Esophagus muscularis mucosa (tissue), 4 donors: ENCODE data around the gene CROCC2. TPM values are rescaled to one million over a fixed set of nuclear protein-coding genes. Genes with fewer than 3 reads are reported as not detected.
A peak's percentile ranks its signal among the peaks of the same experiment; 100 is the strongest.

Experiments
- DNase-seq: peaks from one replicate; pipeline ENCODE4 v3.0.0-alpha.2; 2017; ENCODE audit errors: extremely low spot score
- H3K27ac ChIP-seq, 4 donors: fragments of 200-600 bp; sonication (generic); replicated peaks in 1 of 4; 1 replicate in 3 of 4; 2 replicates in 1 of 4; pipeline ENCODE4 v1.5.1; 2016 to 2019; ENCODE audit warnings: mild to moderate bottlenecking in 1 of 4
- H3K27me3 ChIP-seq, 4 donors: fragments of 200-600 bp; sonication (generic); one replicate each; pipeline versions ENCODE4 v1.5.1 to v1.6.0; 2016 to 2019
- H3K36me3 ChIP-seq, 4 donors: fragments of 200-600 bp; sonication (generic); one replicate each; pipeline ENCODE4 v1.5.1; 2016 to 2019
- H3K4me1 ChIP-seq, 4 donors: fragments of 200-600 bp; sonication (generic); one replicate each; pipeline ENCODE4 v1.5.1; 2016 to 2019
- H3K4me3 ChIP-seq, 4 donors: fragments of 200-600 bp; sonication (generic); 1 replicate in 2 of 4; 2 replicates in 2 of 4; pipeline ENCODE4 v1.5.1; 2016 to 2019; ENCODE audit warnings: mild to moderate bottlenecking in 4 of 4, moderate library complexity in 1 of 4
- H3K9me3 ChIP-seq, 4 donors: fragments of 200-600 bp; sonication (generic); 1 replicate in 3 of 4; 2 replicates in 1 of 4; pipeline ENCODE4 v1.5.1; 2016 to 2019
- EP300 ChIP-seq: sonication (generic); formaldehyde crosslinking; IDR thresholded peaks from one replicate; pipeline ENCODE4 v1.6.1; 2017; ENCODE audit warnings: antibody characterized with exemption
- POLR2A ChIP-seq: fragments of 450-650 bp; IDR thresholded peaks from one replicate; pipeline ENCODE4 v1.6.1; 2017; ENCODE audit warnings: antibody characterized with exemption, moderate library complexity, mild to moderate bottlenecking, low read depth
- POLR2AphosphoS5 ChIP-seq, 2 donors: sonication (generic); formaldehyde crosslinking; IDR thresholded peaks; one replicate each; pipeline ENCODE4 v1.6.1; 2017; ENCODE audit warnings: antibody characterized with exemption in 2 of 2
- WGBS: methylation state at CpG from one replicate; pipeline ENCODE4 v1.1.5; 2018; 5-methylcytosine and 5-hydroxymethylcytosine counted together
- intact Hi-C: fragments of 100-400 bp; cut with DNase I; formaldehyde crosslinking; loops from one replicate; pipeline ENCODE4 v1.15.1; 2023
- total RNA-seq, 4 donors: library from RNA; depleted of rRNA; stranded (reverse); fragments of >200 nt; gene quantifications; one replicate each; pipeline versions ENCODE4 v1.1.0 to v1.2.1, GENCODE V29; 2016
- TF ChIP-seq, protein P1 (sequence below), 3 experiments: fragments of 200-600 bp in 2 of 3; fragments of 450-650 bp in 1 of 3; sonication (generic) in 2 of 3; IDR thresholded peaks; one replicate each; pipeline ENCODE4 v1.5.1; 2017 to 2019; ENCODE audit warnings: antibody characterized with exemption in 3 of 3, mild to moderate bottlenecking in 2 of 3, moderate library complexity in 1 of 3

Gene CROCC2
- total RNA-seq, 4 donors from 2014 or later = not detected

DNA sequence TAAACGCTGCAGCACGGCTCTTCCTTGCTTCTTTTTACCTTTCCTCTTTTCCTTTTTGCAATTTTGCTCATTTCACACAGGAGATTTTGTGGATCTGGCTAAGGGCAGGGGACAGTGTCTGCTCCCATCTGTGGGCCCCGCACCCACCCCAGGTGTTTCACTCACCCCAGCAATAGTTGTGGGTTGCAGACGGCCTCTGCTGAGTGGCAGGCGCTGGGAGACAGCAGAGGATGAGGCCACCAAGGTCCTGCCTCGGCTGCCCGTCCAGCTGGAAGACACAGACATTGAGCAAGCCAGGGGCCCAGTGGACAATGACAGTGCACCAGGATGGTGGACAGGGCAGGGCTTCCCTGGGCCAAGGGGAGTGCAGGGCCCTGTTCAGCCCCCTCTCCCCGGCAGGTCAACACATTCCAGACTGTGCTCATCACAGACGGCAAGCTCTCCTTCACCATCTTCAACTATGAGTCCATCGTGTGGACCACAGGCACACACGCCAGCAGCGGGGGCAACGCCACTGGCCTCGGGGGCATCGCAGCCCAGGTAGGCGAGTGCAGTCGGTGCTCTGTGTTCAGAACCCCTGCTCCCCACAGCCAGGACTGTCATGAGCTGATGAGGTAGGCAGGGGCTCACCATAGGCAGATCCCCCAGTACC lies 127.3 kb downstream of the CROCC2 start:
- H3K9me3 ChIP-seq = no peaks in the 10 kb centered on the region
- peaks cover 9 to 23% (median 19%) of the 10 kb centered on the region in 4 donors for H3K4me1 ChIP-seq
- H3K27me3 ChIP-seq = peaks cover 0 to 32% (median 5%) of the 10 kb centered on the region in 4 donors
- no peak overlapping the region for H3K27ac ChIP-seq
- intact Hi-C loops = no loop called here
- H3K36me3 ChIP-seq = peaks cover 0 to 43% (median 22%) of the 10 kb centered on the region in 4 donors
- no peak for TF ChIP-seq POLR2AphosphoS5 (IDR thresholded peaks at IDR 0.05)
- TF ChIP-seq, protein P1, sequence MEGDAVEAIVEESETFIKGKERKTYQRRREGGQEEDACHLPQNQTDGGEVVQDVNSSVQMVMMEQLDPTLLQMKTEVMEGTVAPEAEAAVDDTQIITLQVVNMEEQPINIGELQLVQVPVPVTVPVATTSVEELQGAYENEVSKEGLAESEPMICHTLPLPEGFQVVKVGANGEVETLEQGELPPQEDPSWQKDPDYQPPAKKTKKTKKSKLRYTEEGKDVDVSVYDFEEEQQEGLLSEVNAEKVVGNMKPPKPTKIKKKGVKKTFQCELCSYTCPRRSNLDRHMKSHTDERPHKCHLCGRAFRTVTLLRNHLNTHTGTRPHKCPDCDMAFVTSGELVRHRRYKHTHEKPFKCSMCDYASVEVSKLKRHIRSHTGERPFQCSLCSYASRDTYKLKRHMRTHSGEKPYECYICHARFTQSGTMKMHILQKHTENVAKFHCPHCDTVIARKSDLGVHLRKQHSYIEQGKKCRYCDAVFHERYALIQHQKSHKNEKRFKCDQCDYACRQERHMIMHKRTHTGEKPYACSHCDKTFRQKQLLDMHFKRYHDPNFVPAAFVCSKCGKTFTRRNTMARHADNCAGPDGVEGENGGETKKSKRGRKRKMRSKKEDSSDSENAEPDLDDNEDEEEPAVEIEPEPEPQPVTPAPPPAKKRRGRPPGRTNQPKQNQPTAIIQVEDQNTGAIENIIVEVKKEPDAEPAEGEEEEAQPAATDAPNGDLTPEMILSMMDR (IDR thresholded peaks at IDR 0.05) = no peak
- TF ChIP-seq POLR2A = no peak
- no peak for TF ChIP-seq EP300
- peak; percentile 86 for DNase-seq
- no peak overlapping the region for H3K4me3 ChIP-seq
- 77% methylated on average over 9 of the region's 17 CpGs for WGBS

GRCh38 chr2:241033994-241034393 lies 127.9 kb downstream of the CROCC2 start:
- Histone ChIP-seq H3K4me3 (no peak overlapping the region), H3K9me3 (no peaks in the 10 kb centered on the region), H3K27me3 (peaks cover 0 to 32% (median 5%) of the 10 kb centered on the region in 4 donors), H3K4me1 (peaks cover 9 to 23% (median 19%) of the 10 kb centered on the region in 4 donors), H3K27ac (no peak overlapping the region), H3K36me3 (peaks cover 0 to 43% (median 24%) of the 10 kb centered on the region in 4 donors)
- DNase-seq = peak; percentile 82
- 93% methylated on average over 7 of the region's 7 CpGs for WGBS
- intact Hi-C loops = no loop called here
- TF ChIP-seq, protein P1 (IDR thresholded peaks at IDR 0.05) = no peak
- TF ChIP-seq EP300 (no peak), POLR2AphosphoS5 (IDR thresholded peaks at IDR 0.05) (no peak), POLR2A (no peak)

- Histone ChIP-seq H3K27me3 (peaks cover 0 to 32% (median 5%) of the 10 kb centered on the region in 4 donors), H3K4me3 (no peak overlapping the region), H3K9me3 (no peaks in the 10 kb centered on the region), H3K4me1 (peaks cover 9 to 23% (median 19%) of the 10 kb centered on the region in 4 donors), H3K36me3 (peaks cover 0 to 44% (median 24%) of the 10 kb centered on the region in 4 donors), H3K27ac (no peak overlapping the region)
- DNase-seq = peak; percentile 84
- intact Hi-C loops = no loop called here
- 85% methylated on average over 20 of the region's 22 CpGs for WGBS
- TF ChIP-seq, protein P1 (IDR thresholded peaks at IDR 0.05) = no peak
- TF ChIP-seq EP300 (no peak), POLR2A (no peak), POLR2AphosphoS5 (IDR thresholded peaks at IDR 0.05) (no peak)
Observed at GRCh38 chr2:241034490-241035141, 128.5 kb downstream of the CROCC2 start.

DNA sequence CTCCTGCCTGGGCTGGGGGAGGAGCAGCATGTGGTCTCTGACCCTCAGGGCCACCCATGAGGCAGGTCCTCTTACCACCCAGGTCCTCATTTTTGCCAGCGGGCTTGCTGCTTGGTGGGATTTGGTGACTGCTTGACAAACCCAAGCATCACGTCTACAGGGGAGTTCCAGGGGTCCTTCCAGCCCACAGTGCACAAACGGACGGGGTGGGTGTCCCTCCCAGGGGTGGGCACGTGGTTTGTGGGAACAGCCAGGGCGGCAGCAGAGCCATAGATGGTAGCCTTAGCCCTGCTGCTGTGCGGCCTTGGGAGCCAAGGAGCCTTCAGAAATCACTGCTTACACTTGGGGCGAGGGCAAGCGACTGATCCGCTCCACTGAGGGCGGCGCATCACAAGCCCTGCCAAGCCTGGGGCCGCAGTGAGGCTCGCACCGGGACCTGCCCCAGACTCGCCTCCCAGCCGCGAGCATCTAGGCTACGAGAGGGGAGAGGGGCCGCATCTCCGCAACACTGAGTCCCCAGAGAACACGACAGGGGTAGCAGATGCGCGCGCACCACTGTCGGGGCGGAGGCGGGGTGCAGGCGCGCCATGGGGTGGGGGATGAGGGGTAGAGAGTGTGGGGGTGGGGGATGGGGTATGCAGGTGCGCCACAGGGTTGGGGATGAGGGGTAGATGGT lies 129.1 kb downstream of the CROCC2 start:
- 44% methylated on average over 10 of the region's 31 CpGs for WGBS
- H3K27me3 ChIP-seq = peaks cover 0 to 32% (median 5%) of the 10 kb centered on the region in 4 donors
- TF ChIP-seq, protein P1 (IDR thresholded peaks at IDR 0.05) = no peak
- TF ChIP-seq EP300 (no peak), POLR2AphosphoS5 (IDR thresholded peaks at IDR 0.05) (no peak), POLR2A (no peak)
- no peak for DNase-seq
- intact Hi-C loops = no loop called here
- H3K4me1 ChIP-seq = peaks cover 9 to 23% (median 19%) of the 10 kb centered on the region in 4 donors
- H3K27ac ChIP-seq = no peak overlapping the region
- peaks cover 0 to 50% (median 27%) of the 10 kb centered on the region in 4 donors for H3K36me3 ChIP-seq
- H3K4me3 ChIP-seq = no peak overlapping the region
- H3K9me3 ChIP-seq = no peaks in the 10 kb centered on the region
